GM10266 (cell line): ENCODE results near the gene FBXL4.
"Not testable (repeated sequence)": the region's sequence is repeated elsewhere in the genome, so short reads cannot be mapped to it uniquely, and the experiment has no call there.

Experiments used
- DNase-seq: peaks from one replicate; pipeline ENCODE4 v3.0.0; 2012; ENCODE audit errors: extremely low spot score
- CTCF ChIP-seq: IDR thresholded peaks from 2 replicates; pipeline ENCODE4 v1.5.1; 2012; ENCODE audit warnings: mild to moderate bottlenecking, low read depth; ENCODE audit not compliant: control insufficient read depth, insufficient read depth; ENCODE audit errors: missing control alignments

FBXL4 gene

GRCh38 chr6:98920904-98921431 is 26.8 kb downstream of the FBXL4 start:
- peak; percentile 14 for DNase-seq
- no peak for TF ChIP-seq CTCF

- not testable (repeated sequence) for DNase-seq
These were observed 36.8 kb downstream of the FBXL4 start for GRCh38 chr6:98910946-98911345.

- DNase-seq = no peak
- no peak for TF ChIP-seq CTCF
These were observed 38.5 kb downstream of the FBXL4 start for GRCh38 chr6:98909236-98909635.

- DNase-seq = not testable (repeated sequence)
These were observed 41.4 kb downstream of the FBXL4 start for GRCh38 chr6:98906342-98906741.

GRCh38 chr6:98905759-98906158 is 42.0 kb downstream of the FBXL4 start:
- no peak for DNase-seq
- TF ChIP-seq CTCF = no peak

GRCh38 chr6:98904096-98904495 is 43.6 kb downstream of the FBXL4 start:
- no peak for TF ChIP-seq CTCF
- DNase-seq = no peak

- no peak for TF ChIP-seq CTCF
- no peak for DNase-seq
These were observed 47.0 kb downstream of the FBXL4 start for GRCh38 chr6:98900706-98901105.

GRCh38 chr6:98894810-98895209 is 52.9 kb downstream of the FBXL4 start:
- no peak for TF ChIP-seq CTCF

More at GRCh38 chr6:98894810-98895209, 52.9 kb downstream of the FBXL4 start:
- DNase-seq = no peak
